IMR-90 (cell line): ENCODE measurements around the gene DCLK1. TPM values are rescaled to one million over a fixed set of nuclear protein-coding genes. Genes with fewer than 3 reads are reported as not detected.

Experiments used
- ATAC-seq: fragments of 200-7000 bp; cut with Tn5 transposase; 2 replicates; pipeline ENCODE4 v1.9.1; 2020; ENCODE audit warnings: low read depth, mild to moderate bottlenecking, moderate library complexity
- BruUV-seq: library from RNA; stranded (reverse); fragments of 400-500 nt; replicated peaks from 2 replicates; lab custom pipeline; 2021; lab: Mats Ljungman, UMichigan
- CTCF ChIA-PET: fragments of 300-600 bp; formaldehyde crosslinking; extraction: SDS; loops from one replicate; lab custom pipeline; 2021; ENCODE audit warnings: antibody characterized with exemption; lab: Yijun Ruan, JAX
- POLR2A ChIA-PET: fragments of 300-600 bp; sonication (Branson Sonifier 250); formaldehyde crosslinking; loops from one replicate; lab custom pipeline; 2022; ENCODE audit warnings: antibody characterized with exemption; ENCODE audit not compliant: unreplicated experiment; lab: Charles Lee
- DNase-seq: peaks from one replicate; pipeline ENCODE4 v3.0.0; 2013
- H2AFZ ChIP-seq: replicated peaks from 2 replicates; pipeline ENCODE3; 2013; ENCODE audit warnings: low read length, mild to moderate bottlenecking; ENCODE audit not compliant: poor library complexity
- H2AK5ac ChIP-seq: 2 replicates; pipeline ENCODE4 v1.6.1; 2013; ENCODE audit warnings: low read depth, low read length, inconsistent platforms
- H2AK9ac ChIP-seq: replicated peaks from 2 replicates; pipeline ENCODE3; 2013; ENCODE audit warnings: mild to moderate bottlenecking, low read depth, low read length, moderate library complexity; ENCODE audit not compliant: poor library complexity
- H2BK120ac ChIP-seq: 2 replicates; pipeline ENCODE4 v1.6.1; 2013; ENCODE audit warnings: low read depth, low read length, inconsistent platforms
- H2BK15ac ChIP-seq: 3 replicates; pipeline ENCODE4 v1.6.1; 2013; ENCODE audit warnings: low read depth, low read length, inconsistent platforms
- H2BK20ac ChIP-seq: 2 replicates; pipeline ENCODE4 v1.6.1; 2013; ENCODE audit warnings: low read depth, mild to moderate bottlenecking, inconsistent platforms, low read length, moderate library complexity
- H2BK5ac ChIP-seq: 2 replicates; pipeline ENCODE4 v1.6.1; 2013; ENCODE audit warnings: mild to moderate bottlenecking, low read depth, low read length, inconsistent platforms; ENCODE audit not compliant: poor library complexity, severe bottlenecking
- H3K14ac ChIP-seq: replicated peaks from 2 replicates; pipeline ENCODE4 v1.6.1; 2013; ENCODE audit warnings: low read depth, low read length, inconsistent platforms
- H3K18ac ChIP-seq: 2 replicates; pipeline ENCODE4 v1.6.1; 2013; ENCODE audit warnings: low read depth, low read length, control low read depth
- H3K23ac ChIP-seq: 2 replicates; pipeline ENCODE4 v1.6.1; 2013; ENCODE audit warnings: low read depth, low read length, inconsistent platforms
- H3K27ac ChIP-seq: 2 replicates; pipeline ENCODE4 v1.5.1; 2013; ENCODE audit warnings: mild to moderate bottlenecking, control low read depth, low read length; ENCODE audit not compliant: insufficient read depth
- H3K27me3 ChIP-seq: 2 replicates; pipeline ENCODE4 v1.6.1; 2013; ENCODE audit warnings: low read length; ENCODE audit not compliant: control insufficient read depth, insufficient read depth
- H3K36me3 ChIP-seq: 2 replicates; pipeline ENCODE4 v1.6.1; 2013; ENCODE audit warnings: low read length, mixed read lengths; ENCODE audit not compliant: control insufficient read depth, insufficient read depth
- H3K4ac ChIP-seq: 2 replicates; pipeline ENCODE4 v1.6.1; 2013; ENCODE audit warnings: low read depth, low read length, inconsistent platforms
- H3K4me1 ChIP-seq: 2 replicates; pipeline ENCODE4 v1.6.1; 2013; ENCODE audit warnings: low read length, mixed read lengths; ENCODE audit not compliant: control insufficient read depth, insufficient read depth
- H3K4me2 ChIP-seq: 2 replicates; pipeline ENCODE4 v1.6.1; 2013; ENCODE audit warnings: low read depth, mild to moderate bottlenecking, control low read depth, low read length, moderate library complexity
- H3K4me3 ChIP-seq: 2 replicates; pipeline ENCODE4 v1.5.1; 2013; ENCODE audit warnings: low read depth, mild to moderate bottlenecking, control low read depth, low read length, moderate library complexity; ENCODE audit not compliant: insufficient read depth
- H3K56ac ChIP-seq: 2 replicates; pipeline ENCODE4 v1.6.1; 2013; ENCODE audit warnings: low read length, inconsistent platforms; ENCODE audit not compliant: insufficient read depth; ENCODE audit errors: extremely low read depth
- H3K79me1 ChIP-seq, 2 experiments: 2 replicates each; pipeline ENCODE4 v1.6.1; 2013; ENCODE audit warnings: low read length in 2 of 2, inconsistent platforms in 1 of 2, low read depth in 1 of 2
- H3K9ac ChIP-seq: 2 replicates; pipeline ENCODE4 v1.6.1; 2013; ENCODE audit warnings: low read depth, low read length, control low read depth
- H3K9me1 ChIP-seq: 2 replicates; pipeline ENCODE4 v1.6.1; 2013; ENCODE audit warnings: low read length, inconsistent platforms; ENCODE audit not compliant: insufficient read depth
- H3K9me3 ChIP-seq: 2 replicates; pipeline ENCODE4 v1.6.1; 2013; ENCODE audit warnings: low read length; ENCODE audit not compliant: control insufficient read depth, insufficient read depth
- H4K20me1 ChIP-seq: 2 replicates; pipeline ENCODE4 v1.6.1; 2013; ENCODE audit warnings: low read length, inconsistent platforms; ENCODE audit not compliant: insufficient read depth
- H4K5ac ChIP-seq: 2 replicates; pipeline ENCODE4 v1.6.1; 2013; ENCODE audit warnings: mild to moderate bottlenecking, low read depth, low read length, control low read depth
- H4K8ac ChIP-seq, 2 experiments: 2 replicates each; pipeline ENCODE4 v1.6.1; 2013; ENCODE audit warnings: low read depth in 2 of 2, low read length in 2 of 2, control low read depth in 1 of 2, inconsistent platforms in 1 of 2
- H4K91ac ChIP-seq: 2 replicates; pipeline ENCODE4 v1.6.1; 2013; ENCODE audit warnings: low read depth, low read length, inconsistent platforms; ENCODE audit not compliant: insufficient read depth
- BHLHE40 ChIP-seq: fragments of 150-350 bp; IDR thresholded peaks from 2 replicates; pipeline ENCODE4 v1.6.1; 2016; ENCODE audit warnings: mild to moderate bottlenecking, low read depth, low read length
- CEBPB ChIP-seq: IDR thresholded peaks from 2 replicates; pipeline ENCODE4 v1.6.1; 2012; ENCODE audit warnings: low read depth, low read length, improper control_type of control experiment
- CHD1 ChIP-seq: IDR thresholded peaks from 2 replicates; pipeline ENCODE4 v1.6.1; 2012; ENCODE audit warnings: low read depth, low read length, improper control_type of control experiment
- FOS ChIP-seq: fragments of 150-350 bp; IDR thresholded peaks from 2 replicates; pipeline ENCODE4 v1.6.1; 2016; ENCODE audit warnings: low read depth, low read length
- MAFK ChIP-seq: IDR thresholded peaks from 2 replicates; pipeline ENCODE4 v1.6.1; 2012; ENCODE audit warnings: low read depth, low read length, improper control_type of control experiment
- MAZ ChIP-seq: IDR thresholded peaks from 2 replicates; pipeline ENCODE4 v1.6.1; 2012; ENCODE audit warnings: low read depth, mild to moderate bottlenecking, low read length, improper control_type of control experiment, moderate library complexity, borderline replicate concordance
- MXI1 ChIP-seq: IDR thresholded peaks from 2 replicates; pipeline ENCODE4 v1.6.1; 2012; ENCODE audit warnings: low read depth, mild to moderate bottlenecking, low read length, moderate library complexity, borderline replicate concordance
- NFE2L2 ChIP-seq: fragments of 150-350 bp; IDR thresholded peaks from 2 replicates; pipeline ENCODE4 v1.6.1; 2016; ENCODE audit warnings: low read depth, mild to moderate bottlenecking, low read length
- POLR2A ChIP-seq: IDR thresholded peaks from 2 replicates; pipeline ENCODE4 v1.6.1; 2012; ENCODE audit warnings: mild to moderate bottlenecking, low read depth, low read length
- RAD21 ChIP-seq: IDR thresholded peaks from 2 replicates; pipeline ENCODE4 v1.6.1; 2012; ENCODE audit warnings: low read length, improper control_type of control experiment
- RCOR1 ChIP-seq: IDR thresholded peaks from 2 replicates; pipeline ENCODE4 v1.6.1; 2012; ENCODE audit warnings: mild to moderate bottlenecking, low read length, improper control_type of control experiment; ENCODE audit not compliant: insufficient replicate concordance
- RFX5 ChIP-seq: IDR thresholded peaks from 2 replicates; pipeline ENCODE4 v1.8.0; 2012; ENCODE audit warnings: low read depth, mild to moderate bottlenecking, low read length, moderate library complexity
- SMC3 ChIP-seq: fragments of 150-350 bp; IDR thresholded peaks from 2 replicates; pipeline ENCODE4 v1.6.1; 2016; ENCODE audit warnings: low read depth, mild to moderate bottlenecking, antibody characterized with exemption, low read length, moderate library complexity
- USF2 ChIP-seq: fragments of 150-350 bp; IDR thresholded peaks from 2 replicates; pipeline ENCODE4 v1.6.1; 2017; ENCODE audit warnings: mild to moderate bottlenecking, antibody characterized with exemption, low read length, low read depth
- WGBS, 2 experiments: methylation state at CpG; one replicate each; pipeline versions ENCODE4 v1.1.5 to v1.1.7; 2013; ENCODE audit warnings: missing lambda C conversion rate in 2 of 2; ENCODE audit not compliant: insufficient read length in 1 of 2; ENCODE audit errors: extremely low coverage in 2 of 2; 5-methylcytosine and 5-hydroxymethylcytosine counted together
- dilution Hi-C: fragments of 300-500 bp; cut with HindIII; formaldehyde crosslinking; loops from one replicate; pipeline ENCODE4 v1.14.3; 2018; ENCODE audit warnings: low sequenced_read_pairs; ENCODE audit not compliant: unreplicated experiment
- in situ Hi-C: fragments of 300-500 bp; cut with MboI; formaldehyde crosslinking; loops from 3 replicates; pipeline ENCODE4 v1.14.3; 2019; ENCODE audit warnings: low sequenced_read_pairs, inconsistent platforms, mixed read lengths
- intact Hi-C: fragments of 100-400 bp; cut with micrococcal nuclease; formaldehyde crosslinking; loops from 2 replicates; pipeline ENCODE4 v1.10.0; 2022
- polyA plus RNA-seq, 3 experiments: library from polyadenylated mRNA; depleted of rRNA; stranded (reverse); fragments of >200 nt; gene quantifications; 2 replicates each; pipeline ENCODE4 v1.2.3, GENCODE V29; 2012; ENCODE audit warnings: low replicate concordance in 1 of 3
- total RNA-seq: library from RNA; depleted of rRNA; stranded (reverse); fragments of >200 nt; gene quantifications from 2 replicates; pipeline ENCODE4 v1.2.3, GENCODE V29; 2012
- TF ChIP-seq, protein P1 (sequence below): fragments of 150-350 bp; IDR thresholded peaks from 2 replicates; pipeline ENCODE4 v1.6.1; 2016; ENCODE audit warnings: low read depth, mild to moderate bottlenecking, low read length, moderate library complexity, borderline replicate concordance
- TF ChIP-seq, protein P2 (sequence below): conservative IDR thresholded peaks from 2 replicates; pipeline ENCODE4 v1.5.1; 2012; ENCODE audit warnings: mild to moderate bottlenecking, low read depth, low read length, improper control_type of control experiment

Gene DCLK1
- total and polyA plus RNA-seq, 2 of the 4 experiments (the other 2 are of a cell fraction): under 0.01 to 0.02 TPM

DNA sequence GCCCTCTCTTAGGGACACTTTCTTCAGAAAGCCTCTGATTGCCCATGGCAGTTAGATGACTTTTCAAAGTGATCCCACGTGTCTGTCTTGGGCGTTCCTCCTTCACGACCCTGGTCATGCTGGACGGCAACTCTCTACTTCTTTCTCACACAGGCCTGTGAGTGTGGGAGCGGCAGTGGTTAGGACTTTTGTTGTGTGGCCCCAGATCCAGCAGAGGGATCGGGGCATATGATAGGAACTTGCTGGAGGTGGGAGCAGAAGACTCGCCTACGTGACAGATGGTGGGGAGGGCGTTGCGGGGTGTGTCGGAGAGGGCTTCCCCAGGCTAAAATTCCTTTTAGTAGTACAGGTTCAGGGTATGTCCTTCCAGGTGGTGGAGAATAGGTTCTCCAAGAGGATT is 365.2 kb downstream of the DCLK1 start:
- no TSS peak for BruUV-seq
- no peak for TF ChIP-seq USF2
- TF ChIP-seq RFX5: no peak
- no peak for TF ChIP-seq POLR2A
- no peak for TF ChIP-seq MAZ
- TF ChIP-seq, protein P1, sequence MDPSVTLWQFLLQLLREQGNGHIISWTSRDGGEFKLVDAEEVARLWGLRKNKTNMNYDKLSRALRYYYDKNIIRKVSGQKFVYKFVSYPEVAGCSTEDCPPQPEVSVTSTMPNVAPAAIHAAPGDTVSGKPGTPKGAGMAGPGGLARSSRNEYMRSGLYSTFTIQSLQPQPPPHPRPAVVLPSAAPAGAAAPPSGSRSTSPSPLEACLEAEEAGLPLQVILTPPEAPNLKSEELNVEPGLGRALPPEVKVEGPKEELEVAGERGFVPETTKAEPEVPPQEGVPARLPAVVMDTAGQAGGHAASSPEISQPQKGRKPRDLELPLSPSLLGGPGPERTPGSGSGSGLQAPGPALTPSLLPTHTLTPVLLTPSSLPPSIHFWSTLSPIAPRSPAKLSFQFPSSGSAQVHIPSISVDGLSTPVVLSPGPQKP: no peak
- no peak for TF ChIP-seq CEBPB
- TF ChIP-seq CHD1: no peak
- no peak for TF ChIP-seq RAD21
- TF ChIP-seq MAFK: no peak
- TF ChIP-seq SMC3: no peak
- TF ChIP-seq FOS: no peak
- no peak for TF ChIP-seq BHLHE40
- no peak for TF ChIP-seq RCOR1
- TF ChIP-seq NFE2L2: no peak
- TF ChIP-seq MXI1: no peak
- TF ChIP-seq, protein P2, sequence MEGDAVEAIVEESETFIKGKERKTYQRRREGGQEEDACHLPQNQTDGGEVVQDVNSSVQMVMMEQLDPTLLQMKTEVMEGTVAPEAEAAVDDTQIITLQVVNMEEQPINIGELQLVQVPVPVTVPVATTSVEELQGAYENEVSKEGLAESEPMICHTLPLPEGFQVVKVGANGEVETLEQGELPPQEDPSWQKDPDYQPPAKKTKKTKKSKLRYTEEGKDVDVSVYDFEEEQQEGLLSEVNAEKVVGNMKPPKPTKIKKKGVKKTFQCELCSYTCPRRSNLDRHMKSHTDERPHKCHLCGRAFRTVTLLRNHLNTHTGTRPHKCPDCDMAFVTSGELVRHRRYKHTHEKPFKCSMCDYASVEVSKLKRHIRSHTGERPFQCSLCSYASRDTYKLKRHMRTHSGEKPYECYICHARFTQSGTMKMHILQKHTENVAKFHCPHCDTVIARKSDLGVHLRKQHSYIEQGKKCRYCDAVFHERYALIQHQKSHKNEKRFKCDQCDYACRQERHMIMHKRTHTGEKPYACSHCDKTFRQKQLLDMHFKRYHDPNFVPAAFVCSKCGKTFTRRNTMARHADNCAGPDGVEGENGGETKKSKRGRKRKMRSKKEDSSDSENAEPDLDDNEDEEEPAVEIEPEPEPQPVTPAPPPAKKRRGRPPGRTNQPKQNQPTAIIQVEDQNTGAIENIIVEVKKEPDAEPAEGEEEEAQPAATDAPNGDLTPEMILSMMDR: no peak
- Histone ChIP-seq H3K4me3 (no peak overlapping the region), H3K9me3 (no peaks in the 10 kb centered on the region), H3K18ac (no peak overlapping the region), H2AK5ac (no peak overlapping the region), H3K9ac (no peak overlapping the region), H4K8ac (no peak overlapping the region), H3K27ac (no peak overlapping the region), H2AFZ (no peak overlapping the region), H4K91ac (no peak overlapping the region), H3K27me3 (no peaks in the 10 kb centered on the region), H2AK9ac (no peak overlapping the region), H3K36me3 (no peaks in the 10 kb centered on the region), H2BK5ac (no peak overlapping the region), H3K23ac (no peak overlapping the region), H2BK120ac (0 out of 2 replicates have a peak overlapping the region, but pooled peaks have one; percentile 43), H3K4ac (no peak overlapping the region), H2BK15ac (no peak overlapping the region), H3K79me1 (no peaks in the 10 kb centered on the region), H2BK20ac (0 out of 2 replicates have a peak overlapping the region, but pooled peaks have one; percentile 24), H3K56ac (no peak overlapping the region), H3K4me1 (peaks cover 5% of the 10 kb centered on the region), H3K14ac (no peak overlapping the region), H3K4me2 (no peak overlapping the region), H4K20me1 (no peaks in the 10 kb centered on the region), H3K9me1 (0 out of 2 replicates have a peak, but pooled peaks cover 4% of the 10 kb centered on the region), H4K5ac (no peak overlapping the region)
- WGBS, 2 experiments: 92% methylated on average over 4 of the region's 11 CpGs; no CpG with 5 or more reads in 1 of the 2 experiments
- intact Hi-C loops (no loop called here), in situ Hi-C loops (no loop called here), dilution Hi-C loops (no loop called here)
- no peak for DNase-seq
- ChIA-PET CTCF (no interaction called here), POLR2A (no interaction called here)
- no peak for ATAC-seq
